Measurements from ENCODE around the gene FGF1. TPM values are rescaled to one million over a fixed set of nuclear protein-coding genes. Genes with fewer than 3 reads are reported as not detected.

Gene FGF1
- total RNA-seq, 2 donors from 2014 or later = 0.77 TPM; not detected in 1

GRCh38 chr5:142722146-142722545 is 36.3 kb upstream of the FGF1 start:
- no peak overlapping the region for H3K27ac ChIP-seq (ENCODE audit: low read depth, low read length)
- H3K4me3 ChIP-seq (ENCODE audit: low read length) = no peak overlapping the region
- no peaks in the 10 kb centered on the region for H3K36me3 Mint-ChIP-seq (ENCODE audit: low read depth)
- no peak overlapping the region for H3K4me3 Mint-ChIP-seq
- H3K9me3 Mint-ChIP-seq = no peaks in the 10 kb centered on the region
- no peak overlapping the region for H3K9ac ChIP-seq (ENCODE audit: extremely low read depth, low read length, poor library complexity, severe bottlenecking)
- no peaks in the 10 kb centered on the region for H3K27me3 ChIP-seq (ENCODE audit: control insufficient read depth, insufficient read depth, low read length, poor library complexity, severe bottlenecking)
- H3K36me3 ChIP-seq (ENCODE audit: control insufficient read depth, insufficient read depth, low read length) = no peaks in the 10 kb centered on the region
- WGBS, 2 experiments (ENCODE audit: insufficient coverage in 1 of 2, insufficient read length in 1 of 2) = 96 to 97% methylated on average over 6 of the region's 6 CpGs
- peaks cover 12% of the 10 kb centered on the region for H3K4me1 Mint-ChIP-seq
- H3K27ac Mint-ChIP-seq = no peak overlapping the region
- no peaks in the 10 kb centered on the region for H3K27me3 Mint-ChIP-seq (ENCODE audit: insufficient read depth)
- no peaks in the 10 kb centered on the region for H3K9me3 ChIP-seq (ENCODE audit: control insufficient read depth, low read length)
- no peak for TF ChIP-seq CTCF (conservative IDR thresholded peaks at IDR 0.05)
- H3K4me1 ChIP-seq (ENCODE audit: control insufficient read depth, insufficient read depth, low read length) = peaks cover 7% of the 10 kb centered on the region
- DNase-seq = peak; percentile 19

- Histone ChIP-seq H3K36me3 (ENCODE audit: control insufficient read depth, insufficient read depth, low read length) (no peaks in the 10 kb centered on the region), H3K27me3 (ENCODE audit: control insufficient read depth, insufficient read depth, low read length, poor library complexity, severe bottlenecking) (no peaks in the 10 kb centered on the region), H3K9me3 (ENCODE audit: control insufficient read depth, low read length) (no peaks in the 10 kb centered on the region), H3K9ac (ENCODE audit: extremely low read depth, low read length, poor library complexity, severe bottlenecking) (no peak overlapping the region), H3K4me1 (ENCODE audit: control insufficient read depth, insufficient read depth, low read length) (peaks cover 7% of the 10 kb centered on the region), H3K4me3 (ENCODE audit: low read length) (no peak overlapping the region), H3K27ac (ENCODE audit: low read depth, low read length) (no peak overlapping the region)
- TF ChIP-seq CTCF (conservative IDR thresholded peaks at IDR 0.05) = no peak
- peaks cover 16% of the 10 kb centered on the region for H3K4me1 Mint-ChIP-seq
- H3K27me3 Mint-ChIP-seq (ENCODE audit: insufficient read depth) = no peaks in the 10 kb centered on the region
- DNase-seq = peak; percentile 45
- no peaks in the 10 kb centered on the region for H3K36me3 Mint-ChIP-seq (ENCODE audit: low read depth)
- H3K9me3 Mint-ChIP-seq = no peaks in the 10 kb centered on the region
- WGBS, 2 experiments (ENCODE audit: insufficient coverage in 1 of 2, insufficient read length in 1 of 2) = 94 to 95% methylated on average over 9 to 13 of the region's 13 CpGs
- no peak overlapping the region for H3K4me3 Mint-ChIP-seq
- no peak overlapping the region for H3K27ac Mint-ChIP-seq
These were observed 34.9 kb upstream of the FGF1 start for GRCh38 chr5:142720641-142721271.

- no peaks in the 10 kb centered on the region for H3K36me3 ChIP-seq (ENCODE audit: control insufficient read depth, insufficient read depth, low read length)
- no peak overlapping the region for H3K4me3 ChIP-seq (ENCODE audit: low read length)
- no peak for TF ChIP-seq CTCF (conservative IDR thresholded peaks at IDR 0.05)
- Mint-ChIP-seq H3K9me3 (no peaks in the 10 kb centered on the region), H3K36me3 (ENCODE audit: low read depth) (no peaks in the 10 kb centered on the region), H3K27ac (no peak overlapping the region), H3K4me1 (peaks cover 16% of the 10 kb centered on the region), H3K4me3 (no peak overlapping the region), H3K27me3 (ENCODE audit: insufficient read depth) (no peaks in the 10 kb centered on the region)
- H3K27ac ChIP-seq (ENCODE audit: low read depth, low read length) = no peak overlapping the region
- H3K9me3 ChIP-seq (ENCODE audit: control insufficient read depth, low read length) = no peaks in the 10 kb centered on the region
- peaks cover 7% of the 10 kb centered on the region for H3K4me1 ChIP-seq (ENCODE audit: control insufficient read depth, insufficient read depth, low read length)
- peak; percentile 20 for DNase-seq
- no peaks in the 10 kb centered on the region for H3K27me3 ChIP-seq (ENCODE audit: control insufficient read depth, insufficient read depth, low read length, poor library complexity, severe bottlenecking)
- 93 to 100% methylated on average over 3 to 8 of the region's 8 CpGs for WGBS, 2 experiments (ENCODE audit: insufficient coverage in 1 of 2, insufficient read length in 1 of 2)
- no peak overlapping the region for H3K9ac ChIP-seq (ENCODE audit: extremely low read depth, low read length, poor library complexity, severe bottlenecking)
These were observed 34.0 kb upstream of the FGF1 start for GRCh38 chr5:142719836-142720370.
